Measurements from ENCODE around the gene PPP1R1A. TPM values are rescaled to one million over a fixed set of nuclear protein-coding genes. Genes with fewer than 3 reads are reported as not detected.

Gene PPP1R1A
- total RNA-seq = not detected in 2 replicates

GRCh38 chr12:54588110-54588889, at the start of gene PPP1R1A:
Gene PPP1R1A, minus strand, starts transcription at chr12:54588659. Its CDS starts 171 bp downstream, at chr12:54588488.

GRCh38 chr12:54634795-54635194, 46.3 kb upstream of the PPP1R1A start, which contains the start of gene LACRT:
Gene LACRT, minus strand, starts transcription at chr12:54634895. Its CDS starts 54 bp downstream, at chr12:54634841.

Other genes with a start within 250 kb of the PPP1R1A start
- 0.38 TPM in 1 of 2 replicates, not detected in the other for gene GPR84, start 224.2 kb downstream of the PPP1R1A start, total RNA-seq
- gene ZNF385A, start 203.9 kb downstream of the PPP1R1A start, total RNA-seq = 0.67 and 1.3 TPM in 2 replicates
- gene ITGA5, start 169.4 kb downstream of the PPP1R1A start, total RNA-seq = 1,184 and 1,463 TPM in 2 replicates
- gene GTSF1, start 115.1 kb downstream of the PPP1R1A start, total RNA-seq = 2.4 TPM in 1 of 2 replicates, not detected in the other
- gene NCKAP1L, start 90.9 kb downstream of the PPP1R1A start, total RNA-seq = 0.10 and 0.33 TPM in 2 replicates
- not detected in 2 replicates for gene PDE1B, start 39.1 kb downstream of the PPP1R1A start, total RNA-seq
- not detected in 2 replicates for gene LACRT, start 46.2 kb upstream of the PPP1R1A start, total RNA-seq
- gene DCD, start 59.7 kb upstream of the PPP1R1A start, total RNA-seq = not detected in 2 replicates